Retina (tissue), 1 donor: Measurements from ENCODE around the gene APOBEC2.

Source experiments
- DNase-seq: peaks from one replicate; pipeline ENCODE4 v3.0.0-alpha.2; 2016

APOBEC2 gene

GRCh38 chr6:41062056-41062455 lies 9.1 kb downstream of the APOBEC2 start:
- DNase-seq: no peak

GRCh38 chr6:41063884-41064285 lies 10.9 kb downstream of the APOBEC2 start:
- DNase-seq: no peak

GRCh38 chr6:41064841-41065240 lies 11.8 kb downstream of the APOBEC2 start:
- DNase-seq: no peak

GRCh38 chr6:41065550-41066026 lies 12.6 kb downstream of the APOBEC2 start:
- no peak for DNase-seq

- DNase-seq: peak; percentile 62
Measured at GRCh38 chr6:41066867-41067304, 13.9 kb downstream of the APOBEC2 start.

GRCh38 chr6:41071501-41071922 lies 18.5 kb downstream of the APOBEC2 start:
- no peak for DNase-seq

- peak; percentile 100 for DNase-seq
Measured at GRCh38 chr6:41071923-41072835, 19.2 kb downstream of the APOBEC2 start, which contains the start of gene OARD1. Gene OARD1, minus strand, starts transcription at chr6:41072356. Its CDS starts 722 bp downstream, at chr6:41071634.

GRCh38 chr6:41072836-41073202 lies 19.8 kb downstream of the APOBEC2 start, which contains the start of gene NFYA:
Gene NFYA, plus strand, starts transcription at chr6:41072974. Its CDS starts 6,116 bp downstream, at chr6:41079090.
- DNase-seq: no peak

GRCh38 chr6:41073203-41073967 lies 20.4 kb downstream of the APOBEC2 start:
- peak; percentile 87 for DNase-seq

GRCh38 chr6:41073968-41074691 lies 21.1 kb downstream of the APOBEC2 start:
- no peak for DNase-seq

GRCh38 chr6:41074692-41075436 lies 21.9 kb downstream of the APOBEC2 start:
- no peak for DNase-seq

- no peak for DNase-seq
Measured at GRCh38 chr6:41075651-41076626, 22.9 kb downstream of the APOBEC2 start.

DNA sequence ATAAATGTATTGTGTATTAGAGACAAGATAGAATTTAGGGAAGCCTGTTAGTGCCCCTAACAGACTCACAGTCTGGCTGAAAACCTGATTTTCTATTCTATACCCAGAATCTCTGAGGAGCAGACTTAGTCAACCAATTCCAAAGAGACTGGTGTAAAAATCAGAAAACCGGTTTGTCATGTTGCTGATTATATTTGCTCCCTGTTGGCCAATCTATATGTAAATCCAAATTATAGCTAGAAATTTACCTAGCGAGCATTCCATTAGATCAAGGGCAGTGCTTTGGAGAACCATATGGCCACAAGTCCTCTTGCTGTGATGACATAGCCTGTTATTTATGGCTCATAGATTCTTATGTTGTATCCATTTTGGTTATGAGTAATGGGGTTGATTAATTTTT lies 24.5 kb downstream of the APOBEC2 start:
- DNase-seq: no peak

GRCh38 chr6:41078101-41078500 lies 25.1 kb downstream of the APOBEC2 start:
- DNase-seq: no peak

- DNase-seq: no peak
Measured at GRCh38 chr6:41079080-41079479, 26.1 kb downstream of the APOBEC2 start.

GRCh38 chr6:41080621-41081020 lies 27.6 kb downstream of the APOBEC2 start:
- DNase-seq: no peak

DNA sequence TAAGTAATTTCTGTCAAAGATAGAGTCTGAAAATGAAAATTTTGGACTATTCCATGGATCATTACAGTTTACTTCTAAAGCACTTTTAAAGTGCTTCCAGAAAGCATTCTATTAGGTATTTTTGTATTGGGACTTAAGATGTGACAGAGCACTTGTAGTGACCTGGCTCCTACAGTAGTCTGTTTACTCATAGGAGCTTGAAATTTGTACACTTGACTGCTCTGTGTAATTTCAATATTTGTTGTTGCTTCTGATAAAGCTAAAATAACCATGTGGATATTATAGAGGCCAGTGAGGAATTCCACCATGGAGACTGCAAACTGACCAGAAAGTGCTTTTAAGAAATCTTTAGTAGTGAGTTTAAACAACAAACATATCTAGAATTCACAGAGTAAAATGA lies 30.1 kb downstream of the APOBEC2 start:
- no peak for DNase-seq

GRCh38 chr6:41085182-41085581 lies 32.2 kb downstream of the APOBEC2 start:
- no peak for DNase-seq

GRCh38 chr6:41088451-41088850 lies 35.4 kb downstream of the APOBEC2 start:
- no peak for DNase-seq

- DNase-seq: no peak
Measured at GRCh38 chr6:41090841-41091761, 38.1 kb downstream of the APOBEC2 start.
